Smooth muscle cell of the brain vasculature (primary cell): ENCODE measurements around the gene FOXP2.

Source experiments
- DNase-seq: peaks from one replicate; pipeline ENCODE4 v3.0.0-alpha.2; 2012; ENCODE audit warnings: low read depth, low spot score

Gene FOXP2

GRCh38 chr7:114653364-114654088 lies 238.9 kb downstream of the FOXP2 start:
- DNase-seq: peak; percentile 10

GRCh38 chr7:114656466-114656865 lies 241.9 kb downstream of the FOXP2 start:
- no peak for DNase-seq

- DNase-seq: no peak
Observed at GRCh38 chr7:114657279-114657678, 242.7 kb downstream of the FOXP2 start.

- DNase-seq: no peak
Observed at GRCh38 chr7:114658216-114658615, 243.6 kb downstream of the FOXP2 start.

DNA sequence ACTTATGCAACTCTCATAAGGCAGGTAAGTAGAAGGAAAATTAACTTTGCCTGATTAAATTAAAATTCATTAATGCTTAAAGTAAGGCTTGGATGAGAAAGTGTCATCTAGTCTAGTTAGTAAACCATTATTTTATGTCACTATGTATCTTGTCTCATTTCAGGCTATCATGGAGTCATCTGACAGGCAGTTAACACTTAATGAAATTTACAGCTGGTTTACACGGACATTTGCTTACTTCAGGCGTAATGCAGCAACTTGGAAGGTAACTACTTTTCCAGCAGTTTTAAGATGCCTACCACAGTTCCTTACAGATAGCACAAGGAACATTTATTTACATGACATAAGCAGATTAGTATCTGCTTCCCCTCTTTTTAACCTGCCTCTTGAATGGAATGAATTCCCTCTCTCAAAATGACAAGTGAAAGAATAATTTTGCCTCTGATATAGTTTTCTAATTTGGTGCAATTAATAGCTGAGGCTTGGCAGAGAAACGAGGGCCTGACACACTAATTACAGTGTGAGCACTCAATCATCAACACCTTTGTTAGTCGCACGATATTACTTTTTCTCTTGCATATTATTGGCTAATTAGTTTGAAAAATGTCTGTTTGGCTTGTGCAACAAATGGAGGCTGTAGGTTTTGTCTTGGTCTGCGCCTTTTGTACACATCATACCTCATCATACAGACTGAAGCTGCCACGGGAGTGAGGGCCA lies 245.0 kb downstream of the FOXP2 start:
- DNase-seq: no peak

- no peak for DNase-seq
Observed at GRCh38 chr7:114660126-114660486, 245.5 kb downstream of the FOXP2 start.

DNA sequence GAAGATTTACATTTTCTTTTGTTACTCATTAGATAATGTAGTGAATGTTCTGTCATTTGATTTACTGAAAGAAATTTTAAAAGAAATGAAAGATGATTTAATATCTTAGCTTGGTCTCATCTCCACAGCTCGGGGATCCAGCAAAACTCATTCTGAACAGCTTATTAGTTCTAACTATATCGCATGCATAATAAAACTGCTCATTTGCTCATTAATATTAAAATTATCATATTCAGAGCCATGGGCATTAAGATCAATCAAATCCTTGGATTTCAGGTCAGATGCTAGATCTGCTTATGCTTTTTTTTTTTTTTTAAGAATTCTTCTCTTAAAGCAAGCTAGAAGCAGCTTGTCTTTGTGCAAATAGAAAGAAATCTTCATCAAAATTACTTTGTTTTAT lies 246.1 kb downstream of the FOXP2 start:
- DNase-seq: no peak

DNA sequence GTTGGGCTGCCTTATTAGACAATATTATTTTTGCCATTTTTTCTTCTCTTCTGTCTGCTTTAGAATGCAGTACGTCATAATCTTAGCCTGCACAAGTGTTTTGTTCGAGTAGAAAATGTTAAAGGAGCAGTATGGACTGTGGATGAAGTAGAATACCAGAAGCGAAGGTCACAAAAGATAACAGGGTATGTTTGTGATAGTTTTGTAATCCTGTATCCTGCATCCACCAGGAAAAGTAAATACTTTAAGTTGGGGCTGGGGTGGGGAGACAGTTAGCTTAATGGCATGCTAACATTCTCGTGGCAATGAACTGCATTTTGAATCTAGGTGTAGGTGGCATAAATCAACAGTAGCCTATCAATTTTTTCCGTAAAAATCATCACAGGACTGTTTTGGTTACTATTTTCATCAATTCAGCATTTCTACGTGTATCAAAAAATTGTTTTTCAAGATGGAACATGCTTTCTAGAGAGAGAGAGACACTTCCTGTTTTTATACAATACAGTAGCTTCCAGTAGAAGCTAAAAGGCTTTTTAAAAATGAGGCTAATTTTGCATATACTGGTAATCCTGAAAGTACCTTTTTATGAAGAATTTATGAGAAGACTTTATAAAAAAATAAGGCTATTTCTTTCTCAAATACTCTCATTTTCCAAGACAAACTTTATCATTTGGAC lies 247.5 kb downstream of the FOXP2 start:
- no peak for DNase-seq

DNA sequence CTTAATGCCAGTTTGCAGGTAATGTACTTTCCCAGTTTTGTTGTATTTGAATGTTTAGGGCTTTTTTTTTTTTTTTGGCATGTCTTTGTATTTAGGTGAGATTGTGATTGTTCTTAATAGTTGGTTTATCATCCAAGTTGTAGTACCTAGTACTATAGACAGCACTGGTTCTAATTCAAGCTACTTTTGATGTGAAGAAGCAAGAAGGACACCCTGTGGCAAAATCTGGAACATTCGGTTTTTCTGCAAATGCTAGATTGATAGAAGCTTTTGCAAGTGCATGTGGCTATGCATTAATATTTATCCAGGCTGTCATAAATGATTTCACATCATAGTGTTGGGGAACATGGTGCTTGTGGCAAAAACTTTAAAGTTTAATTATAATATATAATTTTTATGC lies 248.9 kb downstream of the FOXP2 start:
- DNase-seq: peak; percentile 26

DNA sequence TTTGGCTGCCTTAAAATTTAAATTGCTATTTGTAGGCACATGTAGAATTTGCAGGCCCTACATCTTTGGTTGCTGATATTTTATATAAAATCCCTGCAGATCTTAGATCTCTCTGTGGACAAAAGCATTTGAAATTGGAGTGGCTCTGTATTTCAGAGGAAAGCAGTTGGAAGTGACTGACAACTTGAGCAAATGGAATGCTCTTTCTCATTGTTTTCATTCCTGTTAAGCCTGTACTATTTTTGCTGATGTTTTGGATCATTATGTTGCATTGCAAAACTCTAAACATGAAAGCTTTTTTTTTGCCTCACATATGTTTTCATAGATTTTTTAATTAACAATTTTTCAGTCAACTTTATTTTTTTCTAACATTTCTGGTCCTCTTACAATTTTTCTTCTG lies 256.1 kb downstream of the FOXP2 start:
- no peak for DNase-seq

DNA sequence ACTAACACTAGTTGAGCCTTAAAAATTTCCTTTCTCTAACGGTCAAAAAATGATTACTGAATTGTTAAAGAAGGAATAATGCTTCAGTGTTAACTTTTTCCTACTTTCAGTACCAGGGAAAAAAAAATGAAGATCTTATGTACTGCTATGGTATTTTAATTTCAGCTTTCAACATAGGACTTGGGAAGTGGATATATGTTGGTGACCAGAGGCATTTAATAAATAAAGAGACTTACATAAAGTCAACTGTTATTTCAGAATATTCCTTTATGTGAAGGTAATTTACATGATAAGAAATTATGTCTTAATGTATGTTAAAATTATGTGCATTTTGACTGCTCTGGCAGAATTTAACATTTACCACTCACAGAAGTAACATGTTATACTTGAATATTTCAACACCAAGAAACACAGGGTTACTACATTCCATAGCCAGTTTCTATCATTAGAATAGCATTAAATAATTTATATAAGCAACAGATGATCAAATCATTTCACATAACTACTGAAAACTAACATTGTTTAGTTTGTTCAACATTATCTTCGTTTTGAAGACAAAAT lies 257.0 kb downstream of the FOXP2 start:
- no peak for DNase-seq

GRCh38 chr7:114678116-114678515 lies 263.5 kb downstream of the FOXP2 start:
- no peak for DNase-seq

GRCh38 chr7:114687238-114687637 lies 272.6 kb downstream of the FOXP2 start:
- DNase-seq: no peak

- DNase-seq: no peak
Observed at GRCh38 chr7:114688443-114689055, 273.9 kb downstream of the FOXP2 start.

DNA sequence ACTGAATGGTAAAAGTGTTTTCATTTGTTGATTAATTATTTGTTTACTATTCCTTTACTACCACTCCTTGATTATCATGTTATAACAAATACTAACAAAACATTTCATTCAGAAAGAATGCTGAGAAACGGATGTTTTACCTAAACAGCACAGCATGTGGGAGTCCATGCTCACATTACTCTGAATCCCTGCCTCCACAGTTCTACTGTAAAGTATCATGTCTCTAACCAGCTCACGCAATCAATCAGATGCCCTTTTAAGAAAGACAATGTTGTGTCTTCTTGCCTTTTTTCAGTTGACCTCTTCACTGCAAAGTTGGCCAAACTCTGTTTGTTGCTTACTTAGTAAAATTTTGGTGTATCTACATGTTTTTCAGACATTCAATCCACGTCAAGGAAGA lies 274.8 kb downstream of the FOXP2 start:
- no peak for DNase-seq

DNA sequence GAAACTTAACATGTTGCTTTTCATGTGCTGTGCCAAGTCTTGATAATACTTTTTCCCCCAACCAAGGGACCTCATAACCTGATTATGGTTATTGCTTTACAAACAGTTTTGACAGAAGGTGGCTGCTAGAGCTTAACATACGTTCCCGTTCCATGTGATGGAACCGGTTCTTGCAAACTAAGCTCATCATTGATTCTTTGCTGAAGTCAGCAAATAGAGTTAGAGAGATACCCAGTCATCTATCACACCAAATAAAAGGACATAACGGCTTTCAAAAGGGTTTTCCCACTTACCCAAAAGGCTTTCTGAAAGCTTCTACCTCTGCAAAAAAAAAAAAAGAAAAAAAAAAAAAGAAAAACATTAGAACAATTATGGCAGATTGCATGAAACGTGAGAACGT lies 277.0 kb downstream of the FOXP2 start:
- no peak for DNase-seq

DNA sequence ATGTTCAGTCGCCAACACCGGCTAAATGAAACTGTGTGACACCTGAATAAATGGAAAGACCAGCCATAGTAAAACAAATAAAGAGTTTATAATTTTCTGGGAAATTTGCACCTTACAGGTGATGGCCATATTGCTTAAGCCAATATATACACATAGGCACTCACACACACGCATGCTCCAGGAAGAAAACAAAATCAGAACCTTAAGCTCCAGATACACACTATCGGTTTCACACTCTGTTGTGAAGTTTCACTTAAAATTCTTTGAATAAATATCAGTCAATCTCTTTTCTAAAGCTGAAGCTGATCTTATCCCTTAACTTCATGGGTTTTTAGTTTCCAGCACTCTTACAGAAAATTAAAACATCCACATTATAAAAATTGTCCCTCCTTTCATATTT lies 280.6 kb downstream of the FOXP2 start:
- DNase-seq: no peak

GRCh38 chr7:114700247-114700928 lies 285.8 kb downstream of the FOXP2 start:
- no peak for DNase-seq

DNA sequence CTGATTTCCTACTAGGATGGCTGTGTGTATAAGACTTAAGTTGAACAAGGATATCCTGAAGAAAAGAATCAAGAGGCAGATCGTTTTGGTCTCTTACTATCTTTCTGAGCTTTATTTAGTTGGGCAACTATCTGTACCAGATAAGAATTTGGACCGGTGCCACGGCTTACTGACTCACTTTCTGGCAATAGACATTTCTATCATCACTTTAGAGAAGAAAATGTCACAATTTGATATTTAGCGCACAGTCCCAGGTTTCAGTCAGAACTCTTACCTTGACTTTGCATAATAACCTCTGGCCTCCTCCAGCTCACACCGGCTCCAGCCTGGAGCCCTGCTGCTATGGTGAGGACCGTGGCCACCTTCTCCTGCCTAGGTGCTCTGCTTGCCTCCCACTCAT lies 289.1 kb downstream of the FOXP2 start:
- no peak for DNase-seq

DNA sequence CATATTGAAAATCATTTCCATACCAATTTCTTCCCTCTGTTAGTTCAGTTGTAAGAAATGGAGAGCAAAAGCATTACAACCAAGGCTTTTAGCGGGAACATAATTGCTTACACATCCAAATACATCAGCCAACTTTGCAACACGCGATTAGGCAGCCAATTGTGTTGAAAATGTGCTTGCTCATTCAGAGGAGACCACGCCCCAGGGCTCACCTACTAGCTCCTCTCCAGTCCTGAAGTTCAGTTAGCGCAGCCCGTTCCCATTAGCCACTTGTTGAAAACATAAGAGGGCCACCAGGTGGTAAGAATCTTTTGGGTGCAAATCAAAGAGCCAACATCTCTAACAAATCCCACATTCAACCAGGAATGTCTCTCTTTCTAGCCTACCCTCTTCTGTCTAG lies 294.0 kb downstream of the FOXP2 start:
- DNase-seq: no peak

GRCh38 chr7:114710499-114710898 lies 295.9 kb downstream of the FOXP2 start:
- no peak for DNase-seq

- no peak for DNase-seq
Observed at GRCh38 chr7:114711241-114711640, 296.6 kb downstream of the FOXP2 start.
